Calu3 (cell line): Measurements from ENCODE around the gene MORN5. TPM values are rescaled to one million over a fixed set of nuclear protein-coding genes. Genes with fewer than 3 reads are reported as not detected.

Experiments used
- BruUV-seq: library from RNA; stranded (reverse); fragments of 400-500 nt; replicated peaks from 2 replicates; lab custom pipeline; 2021; lab: Mats Ljungman, UMichigan
- CTCF ChIA-PET: fragments of 300-600 bp; sonication (Branson Sonifier 250); formaldehyde crosslinking; loops from one replicate; lab custom pipeline; 2022; ENCODE audit warnings: antibody characterized with exemption; lab: Charles Lee
- DNase-seq: peaks from one replicate; pipeline ENCODE4 v3.0.0; 2022
- H3K27ac Mint-ChIP-seq: one replicate; pipeline ENCODE4 v1.8.0; 2022; ENCODE audit warnings: mixed read lengths; ENCODE audit not compliant: unreplicated experiment
- H3K27me3 Mint-ChIP-seq: one replicate; pipeline ENCODE4 v1.8.0; 2022; ENCODE audit warnings: mixed read lengths; ENCODE audit not compliant: unreplicated experiment
- H3K36me3 Mint-ChIP-seq: one replicate; pipeline ENCODE4 v1.8.0; 2022; ENCODE audit warnings: mild to moderate bottlenecking, moderate library complexity, mixed read lengths; ENCODE audit not compliant: insufficient read depth, unreplicated experiment
- H3K4me1 Mint-ChIP-seq: one replicate; pipeline ENCODE4 v1.8.0; 2022; ENCODE audit warnings: mild to moderate bottlenecking, low read depth, mixed read lengths; ENCODE audit not compliant: unreplicated experiment
- H3K4me3 Mint-ChIP-seq: one replicate; pipeline ENCODE4 v1.8.0; 2022; ENCODE audit warnings: mild to moderate bottlenecking, low read depth, moderate library complexity, mixed read lengths; ENCODE audit not compliant: unreplicated experiment
- H3K9me3 Mint-ChIP-seq: one replicate; pipeline ENCODE4 v1.8.0; 2022; ENCODE audit warnings: low read depth, mixed read lengths; ENCODE audit not compliant: unreplicated experiment
- intact Hi-C: fragments of 100-400 bp; cut with micrococcal nuclease; formaldehyde crosslinking; loops from one replicate; pipeline ENCODE4 v1.10.0; 2022; ENCODE audit not compliant: unreplicated experiment
- total RNA-seq: library from RNA; stranded (reverse); gene quantifications from 2 replicates; pipeline ENCODE4 v1.2.3, GENCODE V29; 2022
- TF ChIP-seq, protein P1 (sequence below): fragments of 200-600 bp; IDR thresholded peaks from one replicate; pipeline ENCODE4 v1.8.0; 2022; ENCODE audit warnings: antibody characterized with exemption; ENCODE audit not compliant: unreplicated experiment

The MORN5 gene
- total RNA-seq, 1 experiment from 2014 or later, result not detected

DNA sequence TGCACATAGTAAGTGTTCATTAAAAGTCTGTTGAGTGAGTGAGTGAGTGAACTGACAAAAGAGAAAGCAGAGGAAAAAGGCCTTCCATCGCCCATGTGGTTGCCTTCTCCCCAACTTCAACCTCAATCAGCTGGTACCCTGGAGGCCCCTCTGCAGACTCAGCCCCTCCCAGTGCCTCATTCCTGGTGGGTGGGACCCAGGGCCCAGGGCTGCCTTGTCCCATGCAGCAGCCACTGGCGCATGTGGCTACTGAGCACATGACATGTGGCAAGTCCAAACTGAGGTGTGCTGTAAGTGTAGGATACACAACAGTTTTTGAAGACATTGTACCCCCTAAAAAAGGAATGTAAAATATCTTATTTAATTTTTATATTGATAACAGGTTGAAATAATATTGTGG, 29.7 kb upstream of the MORN5 start:
- no peaks in the 10 kb centered on the region for H3K9me3 Mint-ChIP-seq
- H3K27me3 Mint-ChIP-seq, result peaks cover 38% of the 10 kb centered on the region
- H3K36me3 Mint-ChIP-seq, result no peaks in the 10 kb centered on the region
- TF ChIP-seq, protein P1, sequence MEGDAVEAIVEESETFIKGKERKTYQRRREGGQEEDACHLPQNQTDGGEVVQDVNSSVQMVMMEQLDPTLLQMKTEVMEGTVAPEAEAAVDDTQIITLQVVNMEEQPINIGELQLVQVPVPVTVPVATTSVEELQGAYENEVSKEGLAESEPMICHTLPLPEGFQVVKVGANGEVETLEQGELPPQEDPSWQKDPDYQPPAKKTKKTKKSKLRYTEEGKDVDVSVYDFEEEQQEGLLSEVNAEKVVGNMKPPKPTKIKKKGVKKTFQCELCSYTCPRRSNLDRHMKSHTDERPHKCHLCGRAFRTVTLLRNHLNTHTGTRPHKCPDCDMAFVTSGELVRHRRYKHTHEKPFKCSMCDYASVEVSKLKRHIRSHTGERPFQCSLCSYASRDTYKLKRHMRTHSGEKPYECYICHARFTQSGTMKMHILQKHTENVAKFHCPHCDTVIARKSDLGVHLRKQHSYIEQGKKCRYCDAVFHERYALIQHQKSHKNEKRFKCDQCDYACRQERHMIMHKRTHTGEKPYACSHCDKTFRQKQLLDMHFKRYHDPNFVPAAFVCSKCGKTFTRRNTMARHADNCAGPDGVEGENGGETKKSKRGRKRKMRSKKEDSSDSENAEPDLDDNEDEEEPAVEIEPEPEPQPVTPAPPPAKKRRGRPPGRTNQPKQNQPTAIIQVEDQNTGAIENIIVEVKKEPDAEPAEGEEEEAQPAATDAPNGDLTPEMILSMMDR, result no peak
- H3K27ac Mint-ChIP-seq, result no peak overlapping the region
- CTCF ChIA-PET, result no interaction called here
- H3K4me3 Mint-ChIP-seq, result no peak overlapping the region
- no peak for DNase-seq
- H3K4me1 Mint-ChIP-seq, result peaks cover 15% of the 10 kb centered on the region
- intact Hi-C loops, result no loop called here
- no TSS peak for BruUV-seq

DNA sequence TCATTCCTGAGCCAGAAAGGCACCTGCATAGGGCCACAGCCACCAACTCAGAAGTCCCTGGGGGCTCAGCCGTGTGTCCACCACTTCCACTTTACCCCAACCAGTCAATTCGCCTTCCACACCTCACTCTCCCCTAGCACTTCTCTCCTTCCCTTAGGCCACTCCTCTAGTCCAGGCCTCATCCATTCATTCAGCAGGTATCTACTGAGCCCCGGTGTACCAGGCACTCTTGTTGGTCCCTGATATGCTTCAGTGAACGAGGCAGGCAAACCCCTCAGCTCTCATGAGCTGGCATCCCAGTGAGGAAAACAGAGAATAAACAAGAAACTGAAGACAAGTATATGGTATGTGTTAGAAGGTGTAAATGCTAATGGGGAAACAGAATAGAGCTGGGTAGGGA, 28.9 kb upstream of the MORN5 start:
- Mint-ChIP-seq H3K4me3 (no peak overlapping the region), H3K36me3 (no peaks in the 10 kb centered on the region), H3K27me3 (peaks cover 29% of the 10 kb centered on the region), H3K27ac (no peak overlapping the region), H3K9me3 (no peaks in the 10 kb centered on the region), H3K4me1 (peaks cover 6% of the 10 kb centered on the region)
- no TSS peak for BruUV-seq
- DNase-seq, result no peak
- CTCF ChIA-PET, result no interaction called here
- TF ChIP-seq, protein P1, result no peak
- intact Hi-C loops, result no loop called here

DNA sequence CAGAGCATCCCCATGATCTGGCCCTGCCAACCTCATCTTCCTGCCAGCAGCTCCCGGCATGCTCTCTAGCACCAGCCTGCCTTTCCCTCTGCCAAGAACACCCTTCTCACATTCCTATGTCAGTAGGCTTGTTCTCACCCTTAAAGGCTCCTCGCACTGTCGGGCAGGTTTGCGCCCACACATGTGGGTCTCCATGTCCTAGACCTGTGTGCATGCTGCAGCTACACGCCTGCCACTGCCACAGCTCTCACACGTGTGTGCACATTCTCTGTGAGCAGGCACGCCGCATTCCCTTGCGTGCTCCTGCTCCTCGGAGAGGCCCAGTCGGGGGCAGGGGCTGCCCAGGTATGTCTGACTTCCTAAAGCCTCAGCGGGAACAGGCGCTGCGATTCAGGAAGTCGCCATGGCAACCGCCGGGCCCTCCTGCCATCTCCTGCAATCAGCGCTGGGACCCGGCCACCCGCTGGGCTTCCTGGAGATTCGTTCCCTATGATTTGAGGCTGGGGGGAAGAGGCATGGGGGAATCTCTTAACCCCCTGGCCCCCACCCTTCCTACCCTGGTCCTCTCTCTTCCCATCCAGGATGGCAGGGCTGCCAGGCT, 28.2 kb upstream of the MORN5 start:
- no TSS peak for BruUV-seq
- H3K27ac Mint-ChIP-seq, result no peak overlapping the region
- intact Hi-C loops, result no loop called here
- H3K4me1 Mint-ChIP-seq, result no peaks in the 10 kb centered on the region
- CTCF ChIA-PET, result no interaction called here
- H3K9me3 Mint-ChIP-seq, result no peaks in the 10 kb centered on the region
- no peaks in the 10 kb centered on the region for H3K36me3 Mint-ChIP-seq
- no peak for DNase-seq
- H3K4me3 Mint-ChIP-seq, result no peak overlapping the region
- peaks cover 23% of the 10 kb centered on the region for H3K27me3 Mint-ChIP-seq
- TF ChIP-seq, protein P1, result no peak

DNA sequence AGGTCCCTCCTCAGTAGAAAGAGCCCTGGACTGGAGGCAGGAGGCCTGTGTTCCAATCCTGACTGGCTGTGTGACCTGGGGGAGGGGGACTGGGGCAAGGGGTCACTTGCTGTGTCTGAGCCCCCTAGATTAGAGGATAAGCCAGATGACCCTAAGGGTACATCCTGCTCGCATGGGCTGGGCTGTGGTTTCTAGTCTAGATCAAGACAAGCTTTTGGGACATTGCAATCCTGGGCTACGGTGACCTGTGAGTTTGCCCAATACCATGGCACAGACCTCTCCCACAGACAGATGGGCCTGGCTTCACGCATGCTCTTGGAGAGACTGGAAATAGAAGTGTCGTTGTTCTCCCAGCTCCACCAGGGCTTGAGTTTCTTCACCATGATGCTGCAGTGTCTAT, 27.2 kb upstream of the MORN5 start:
- no peak overlapping the region for H3K4me3 Mint-ChIP-seq
- BruUV-seq, result no TSS peak
- CTCF ChIA-PET, result no interaction called here

More for the DNA sequence above, 27.2 kb upstream of the MORN5 start:
- TF ChIP-seq, protein P1, result no peak
- H3K9me3 Mint-ChIP-seq, result no peaks in the 10 kb centered on the region
- H3K27ac Mint-ChIP-seq, result no peak overlapping the region
- no peak for DNase-seq
- no peaks in the 10 kb centered on the region for H3K36me3 Mint-ChIP-seq
- H3K4me1 Mint-ChIP-seq, result no peaks in the 10 kb centered on the region
- intact Hi-C loops, result no loop called here
- H3K27me3 Mint-ChIP-seq, result peaks cover 18% of the 10 kb centered on the region
